ENCODE data around the gene LYST. TPM values are rescaled to one million over a fixed set of nuclear protein-coding genes. Genes with fewer than 3 reads are reported as not detected.

Gene LYST
- total and polyA plus RNA-seq, 2 donors (not counting 3 experiments of a cell fraction or from before 2014, with no cell fraction given) = 3.1 to 9.6 TPM

GRCh38 chr1:235867903-235868469 is 1.3 kb upstream of the LYST start:
- H3K4me2 ChIP-seq (ENCODE audit: insufficient read depth, low read length) = peak overlapping the region; percentile 67
- H2AFZ ChIP-seq (ENCODE audit: low read depth, low read length) = peak overlapping the region; percentile 70
- FAIRE-seq = no peak
- H3K36me3 ChIP-seq (ENCODE audit: control insufficient read depth in 2 of 2, extremely low read depth in 1 of 2, insufficient read depth in 2 of 2, low read length in 2 of 2) = no peaks in the 10 kb centered on the region
- H3K4me1 ChIP-seq (ENCODE audit: control insufficient read depth, extremely low read depth, insufficient read depth, low read length) = peaks cover 13% of the 10 kb centered on the region
- H3K9me1 ChIP-seq (replicated peaks; ENCODE audit: control insufficient read depth, extremely low read depth, insufficient read depth, low read length) = no peaks in the 10 kb centered on the region
- TF ChIP-seq MYC (IDR thresholded peaks at IDR 0.05; ENCODE audit: low read depth, low read length) (no peak), GATA2 (IDR thresholded peaks at IDR 0.05; ENCODE audit: insufficient read depth, insufficient read length, low read depth, low read length) (no peak), POLR2AphosphoS5 (IDR thresholded peaks at IDR 0.05; ENCODE audit: insufficient read depth, low read depth, low read length) (no peak), MAX (IDR thresholded peaks at IDR 0.05; ENCODE audit: insufficient read depth, insufficient read length) (no peak), CTCF (IDR thresholded peaks at IDR 0.05; ENCODE audit: extremely low read depth in 1 of 2, insufficient read depth in 1 of 2, low read depth in 1 of 2, low read length in 2 of 2) (no peak), EZH2 (IDR thresholded peaks at IDR 0.05; ENCODE audit: borderline replicate concordance, low read depth, low read length, severe bottlenecking) (no peak), FOS (IDR thresholded peaks at IDR 0.05; ENCODE audit: borderline replicate concordance, insufficient read depth, low read length) (no peak), JUN (IDR thresholded peaks at IDR 0.05; ENCODE audit: borderline replicate concordance, insufficient read depth, insufficient read length, low read depth) (no peak), POLR2A (IDR thresholded peaks at IDR 0.05; ENCODE audit: low read depth, low read length) (no peak)
- no peak overlapping the region for H3K4me3 ChIP-seq (replicated peaks in 1 of 3; ENCODE audit: insufficient read depth in 1 of 3, low read depth in 1 of 3, low read length in 3 of 3)
- no peak overlapping the region for H3K9ac ChIP-seq (replicated peaks; ENCODE audit: extremely low read depth, insufficient read depth, low read length)
- no peaks in the 10 kb centered on the region for H3K9me3 ChIP-seq (replicated peaks; ENCODE audit: control insufficient read depth, insufficient read depth, low read length)
- no peaks in the 10 kb centered on the region for H4K20me1 ChIP-seq (replicated peaks; ENCODE audit: control insufficient read depth, extremely low read depth, insufficient read depth, low read length)
- intact Hi-C loops (cut with micrococcal nuclease) (loop anchor here (1.0 kb wide), 3 partner anchors 49 to 364 kb away; partner anchors contain the start of genes B3GALNT2 and NID1), dilution Hi-C loops (cut with MboI; ENCODE audit: extremely low pct_ligation_motif_present, low sequenced_read_pairs) (no loop called here)
- no TSS peak for BruUV-seq (replicated peaks)
- no peak for DNase-seq (ENCODE audit: low read depth, low spot score)
- CTCF ChIA-PET = interaction anchor here (3.1 kb wide), 2 partner anchors 65 to 103 kb away, joined by 22 to 124 read pairs; no protein-coding TSS in a partner anchor
- no peaks in the 10 kb centered on the region for H3K79me2 ChIP-seq (ENCODE audit: control insufficient read depth, insufficient read depth, low read length)
- POLR2A ChIA-PET = no interaction called here
- H3K27ac ChIP-seq (ENCODE audit: insufficient read depth, low read depth, low read length) = no peak overlapping the region
- peaks cover 0 to 2% of the 10 kb centered on the region in 2 experiments for H3K27me3 ChIP-seq (ENCODE audit: control insufficient read depth in 2 of 2, insufficient read depth in 2 of 2, low read length in 2 of 2)
